HEK293 (cell line): Measurements from ENCODE around the gene GALNT1.

Experiments
- GLIS2 ChIP-seq: fragments of 450-650 bp; formaldehyde crosslinking; IDR thresholded peaks from 2 replicates; pipeline ENCODE4 v1.5.1; 2016; ENCODE audit warnings: missing biosample characterization, missing genetic modification characterization
- ZFP41 ChIP-seq: fragments of 450-650 bp; formaldehyde crosslinking; IDR thresholded peaks from 2 replicates; pipeline ENCODE4 v1.5.1; 2016; ENCODE audit warnings: missing biosample characterization, missing genetic modification characterization, borderline replicate concordance
- ZNF132 ChIP-seq: fragments of 450-650 bp; formaldehyde crosslinking; IDR thresholded peaks from 2 replicates; pipeline ENCODE4 v1.5.1; 2017; ENCODE audit warnings: missing biosample characterization, missing genetic modification characterization, borderline replicate concordance
- ZNF302 ChIP-seq: fragments of 450-650 bp; formaldehyde crosslinking; IDR thresholded peaks from 2 replicates; pipeline ENCODE4 v1.5.1; 2016; ENCODE audit warnings: missing biosample characterization, missing genetic modification characterization, low read depth
- ZNF335 ChIP-seq: fragments of 450-650 bp; formaldehyde crosslinking; conservative IDR thresholded peaks from 2 replicates; pipeline ENCODE4 v1.5.1; 2016; ENCODE audit warnings: missing biosample characterization, missing genetic modification characterization
- ZNF341 ChIP-seq: fragments of 450-650 bp; formaldehyde crosslinking; IDR thresholded peaks from 2 replicates; pipeline ENCODE4; 2016; ENCODE audit warnings: low read depth, missing biosample characterization, missing genetic modification characterization
- ZNF561 ChIP-seq: fragments of 450-650 bp; IDR thresholded peaks from 2 replicates; pipeline ENCODE4 v1.5.1; 2018; ENCODE audit warnings: missing biosample characterization, missing genetic modification characterization, borderline replicate concordance
- TF ChIP-seq, protein P1 (sequence below): fragments of 450-650 bp; formaldehyde crosslinking; IDR thresholded peaks from 2 replicates; pipeline ENCODE4 v1.5.1; 2017; ENCODE audit warnings: missing biosample characterization, missing genetic modification characterization
- TF ChIP-seq, protein P2 (sequence below): fragments of 450-650 bp; formaldehyde crosslinking; IDR thresholded peaks from 2 replicates; pipeline ENCODE4 v1.5.1; 2016; ENCODE audit warnings: missing biosample characterization, missing genetic modification characterization
- TF ChIP-seq, protein P3 (sequence below): fragments of 450-650 bp; formaldehyde crosslinking; IDR thresholded peaks from 2 replicates; pipeline ENCODE4 v1.5.1; 2016; ENCODE audit warnings: missing biosample characterization, missing genetic modification characterization, low read depth

DNA sequence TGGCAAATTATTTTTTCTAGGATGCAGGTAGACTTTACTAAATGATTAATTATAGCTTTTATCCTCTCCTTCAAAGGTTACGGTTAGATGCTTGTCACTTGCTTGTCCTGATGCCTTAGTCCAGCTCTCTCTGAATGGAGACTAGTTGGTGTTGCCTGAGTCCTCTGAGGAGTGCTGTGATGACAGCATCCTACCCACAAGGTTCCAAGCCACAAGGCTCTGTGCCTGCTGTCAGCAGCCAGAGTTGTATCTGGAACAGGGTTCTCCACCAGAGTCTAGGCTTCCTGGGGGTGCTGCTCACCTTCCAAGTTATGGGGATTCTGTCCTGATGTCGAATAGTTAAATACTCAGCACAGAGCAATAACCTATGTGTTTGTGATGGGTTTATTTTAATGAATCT, 125.7 kb downstream of the GALNT1 start:
- no peak for TF ChIP-seq ZNF302 (tag by site-specific recombination)
- TF ChIP-seq GLIS2 = no peak
- TF ChIP-seq, protein P1, sequence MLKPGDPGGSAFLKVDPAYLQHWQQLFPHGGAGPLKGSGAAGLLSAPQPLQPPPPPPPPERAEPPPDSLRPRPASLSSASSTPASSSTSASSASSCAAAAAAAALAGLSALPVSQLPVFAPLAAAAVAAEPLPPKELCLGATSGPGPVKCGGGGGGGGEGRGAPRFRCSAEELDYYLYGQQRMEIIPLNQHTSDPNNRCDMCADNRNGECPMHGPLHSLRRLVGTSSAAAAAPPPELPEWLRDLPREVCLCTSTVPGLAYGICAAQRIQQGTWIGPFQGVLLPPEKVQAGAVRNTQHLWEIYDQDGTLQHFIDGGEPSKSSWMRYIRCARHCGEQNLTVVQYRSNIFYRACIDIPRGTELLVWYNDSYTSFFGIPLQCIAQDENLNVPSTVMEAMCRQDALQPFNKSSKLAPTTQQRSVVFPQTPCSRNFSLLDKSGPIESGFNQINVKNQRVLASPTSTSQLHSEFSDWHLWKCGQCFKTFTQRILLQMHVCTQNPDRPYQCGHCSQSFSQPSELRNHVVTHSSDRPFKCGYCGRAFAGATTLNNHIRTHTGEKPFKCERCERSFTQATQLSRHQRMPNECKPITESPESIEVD (tag by site-specific recombination) = no peak
- no peak for TF ChIP-seq ZFP41 (tag by site-specific recombination)
- TF ChIP-seq ZNF132 (tag by site-specific recombination) = no peak
- no peak for TF ChIP-seq ZNF341 (tag by site-specific recombination)
- TF ChIP-seq, protein P2, sequence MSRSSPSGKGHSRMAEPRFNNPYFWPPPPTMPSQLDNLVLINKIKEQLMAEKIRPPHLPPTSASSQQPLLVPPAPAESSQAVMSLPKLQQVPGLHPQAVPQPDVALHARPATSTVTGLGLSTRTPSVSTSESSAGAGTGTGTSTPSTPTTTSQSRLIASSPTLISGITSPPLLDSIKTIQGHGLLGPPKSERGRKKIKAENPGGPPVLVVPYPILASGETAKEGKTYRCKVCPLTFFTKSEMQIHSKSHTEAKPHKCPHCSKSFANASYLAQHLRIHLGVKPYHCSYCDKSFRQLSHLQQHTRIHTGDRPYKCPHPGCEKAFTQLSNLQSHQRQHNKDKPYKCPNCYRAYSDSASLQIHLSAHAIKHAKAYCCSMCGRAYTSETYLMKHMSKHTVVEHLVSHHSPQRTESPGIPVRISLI (tag by site-specific recombination) = no peak
- TF ChIP-seq ZNF335 (tag by site-specific recombination) = no peak
- no peak for TF ChIP-seq ZNF561 (tag by site-specific recombination)
- TF ChIP-seq, protein P3, sequence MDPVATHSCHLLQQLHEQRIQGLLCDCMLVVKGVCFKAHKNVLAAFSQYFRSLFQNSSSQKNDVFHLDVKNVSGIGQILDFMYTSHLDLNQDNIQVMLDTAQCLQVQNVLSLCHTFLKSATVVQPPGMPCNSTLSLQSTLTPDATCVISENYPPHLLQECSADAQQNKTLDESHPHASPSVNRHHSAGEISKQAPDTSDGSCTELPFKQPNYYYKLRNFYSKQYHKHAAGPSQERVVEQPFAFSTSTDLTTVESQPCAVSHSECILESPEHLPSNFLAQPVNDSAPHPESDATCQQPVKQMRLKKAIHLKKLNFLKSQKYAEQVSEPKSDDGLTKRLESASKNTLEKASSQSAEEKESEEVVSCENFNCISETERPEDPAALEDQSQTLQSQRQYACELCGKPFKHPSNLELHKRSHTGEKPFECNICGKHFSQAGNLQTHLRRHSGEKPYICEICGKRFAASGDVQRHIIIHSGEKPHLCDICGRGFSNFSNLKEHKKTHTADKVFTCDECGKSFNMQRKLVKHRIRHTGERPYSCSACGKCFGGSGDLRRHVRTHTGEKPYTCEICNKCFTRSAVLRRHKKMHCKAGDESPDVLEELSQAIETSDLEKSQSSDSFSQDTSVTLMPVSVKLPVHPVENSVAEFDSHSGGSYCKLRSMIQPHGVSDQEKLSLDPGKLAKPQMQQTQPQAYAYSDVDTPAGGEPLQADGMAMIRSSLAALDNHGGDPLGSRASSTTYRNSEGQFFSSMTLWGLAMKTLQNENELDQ (tag by site-specific recombination) = no peak
